NCI-H345 treated with DMSO at 0.1 percent for 48 hours (cell line): Measurements from ENCODE around the gene TNFAIP2.

Experiments
- DNase-seq: peaks from one replicate; lab custom pipeline; 2025; ENCODE audit not compliant: unreplicated experiment; lab: John Stamatoyannopoulos, UW

TNFAIP2 gene

DNA sequence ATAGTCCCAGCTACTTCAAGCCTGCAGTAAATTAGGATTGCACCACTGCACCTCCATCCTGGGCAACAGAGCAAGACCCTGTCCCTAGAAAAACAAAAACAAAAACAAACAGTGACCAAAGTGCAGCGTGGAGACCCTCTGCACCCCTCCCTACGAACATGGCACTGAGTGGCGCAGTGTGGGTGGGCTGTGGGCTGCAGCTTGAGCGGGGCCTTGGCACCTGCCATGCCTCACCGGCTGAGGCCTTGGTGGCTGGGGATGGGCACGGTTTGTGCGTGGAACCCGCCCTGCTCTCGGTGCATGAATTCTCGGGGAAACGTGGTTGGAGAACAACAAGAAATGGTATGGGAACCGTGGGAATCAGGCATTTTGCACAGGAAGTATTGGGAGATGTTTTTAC, 60.8 kb downstream of the TNFAIP2 start:
- DNase-seq: no peak

DNA sequence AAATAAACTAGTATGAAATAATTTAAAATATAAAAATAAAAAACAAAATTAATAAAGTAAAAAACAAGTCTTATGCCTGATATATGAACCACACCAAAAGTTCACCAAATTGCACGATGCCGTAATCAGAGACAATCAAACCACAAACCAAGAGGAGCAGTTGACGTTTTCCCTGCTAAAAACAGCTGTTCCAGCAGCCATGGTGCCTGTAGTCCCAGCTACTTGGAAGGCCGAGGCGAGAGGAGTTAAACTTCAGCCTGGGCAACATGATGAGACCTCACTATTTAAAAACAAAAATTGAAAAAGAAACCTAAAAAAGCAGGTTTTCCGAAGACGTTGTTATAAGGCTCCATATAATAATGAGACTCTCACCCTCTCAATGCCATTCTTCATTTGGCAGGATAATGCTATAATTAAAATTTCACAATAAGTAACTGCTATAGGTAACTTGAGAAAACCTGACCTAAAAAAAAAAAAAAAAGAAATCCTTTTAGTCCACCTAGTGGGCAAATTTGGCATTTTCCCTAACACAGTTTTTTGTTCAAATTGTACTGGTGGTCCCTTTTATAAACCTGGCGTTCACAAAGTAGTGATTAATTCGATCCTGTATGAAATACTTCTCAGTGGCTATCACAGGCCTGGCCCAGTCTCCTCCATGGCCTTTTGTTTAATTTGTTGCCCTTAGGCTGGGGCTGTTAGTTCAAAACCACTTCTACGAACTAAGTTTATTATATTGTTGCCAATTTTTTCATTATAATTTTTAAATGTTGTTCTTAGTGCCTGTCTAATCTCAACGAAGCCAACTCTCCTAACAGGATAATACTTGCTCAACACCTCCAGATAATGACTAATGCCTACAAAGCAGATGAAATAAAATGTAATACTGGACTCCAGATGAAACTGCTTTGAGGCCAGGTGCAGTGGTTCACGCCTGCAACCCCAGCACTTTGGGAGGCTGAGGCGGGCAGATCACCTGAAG, 62.1 kb downstream of the TNFAIP2 start:
- DNase-seq: no peak

DNA sequence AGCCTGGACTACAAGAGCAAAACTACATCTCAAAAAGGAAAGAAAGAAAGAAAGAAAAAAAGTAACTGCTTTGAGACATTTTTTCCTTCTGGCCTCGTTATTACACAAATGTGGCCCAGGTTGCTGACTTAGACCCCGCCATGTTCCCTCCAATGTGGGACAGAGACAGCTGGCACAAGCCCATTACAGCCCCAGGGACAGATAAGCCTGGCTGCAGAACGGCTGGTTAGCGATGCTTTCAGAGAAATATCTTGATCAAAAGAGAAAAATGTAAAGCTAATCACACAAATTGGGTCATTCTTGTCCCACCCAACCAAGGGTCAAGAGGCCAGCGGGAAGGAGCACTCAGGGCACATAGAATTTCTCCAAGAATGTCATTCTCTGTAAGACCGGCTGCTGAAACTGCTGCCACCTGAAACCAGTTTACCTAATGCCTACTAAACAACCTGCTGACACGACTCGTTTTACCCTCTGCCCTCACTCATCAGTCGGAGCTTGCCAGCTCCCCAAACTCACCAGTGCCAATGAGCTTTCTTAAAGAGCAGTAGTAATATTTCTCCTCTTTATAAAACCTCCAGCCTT, 63.1 kb downstream of the TNFAIP2 start:
- DNase-seq: no peak
